Stimulated activated naive B cell treated with anti-CD40 and anti-IgM and Interleukin-4, amounts not matched to agents 10 μg/mL and 1 μg/mL and 100 μg/mL, for 72 hours (primary cell): ENCODE measurements around the gene SLC1A2.

ENCODE experiments used
- ATAC-seq, 2 donors: fragments of 150-1000 bp; cut with Tn5 transposase; replicated peaks; 2 replicates each; pipeline ENCODE4 v1.10.0; 2021; ENCODE audit warnings: moderate library complexity in 1 of 2
- DNase-seq: peaks from one replicate; pipeline ENCODE4 v3.0.0; 2021
- H3K27ac Mint-ChIP-seq: one replicate; pipeline ENCODE4 v1.8.0; 2022; ENCODE audit warnings: mild to moderate bottlenecking, mixed read lengths
- H3K27me3 Mint-ChIP-seq, 2 donors: one replicate each; pipeline ENCODE4 v1.8.0; 2022; ENCODE audit warnings: mixed read lengths in 2 of 2
- H3K36me3 Mint-ChIP-seq, 2 donors: one replicate each; pipeline ENCODE4 v1.8.0; 2022; ENCODE audit warnings: mixed read lengths in 2 of 2, mild to moderate bottlenecking in 1 of 2
- H3K4me1 Mint-ChIP-seq, 2 donors: one replicate each; pipeline ENCODE4 v1.8.0; 2022; ENCODE audit warnings: mixed read lengths in 2 of 2, mild to moderate bottlenecking in 1 of 2
- H3K4me3 Mint-ChIP-seq, 2 donors: one replicate each; pipeline ENCODE4 v1.8.0; 2022; ENCODE audit warnings: mild to moderate bottlenecking in 2 of 2, mixed read lengths in 2 of 2, moderate library complexity in 1 of 2
- H3K9me3 Mint-ChIP-seq, 2 donors: one replicate each; pipeline ENCODE4 v1.8.0; 2022; ENCODE audit warnings: mixed read lengths in 2 of 2, mild to moderate bottlenecking in 1 of 2

The SLC1A2 gene

DNA sequence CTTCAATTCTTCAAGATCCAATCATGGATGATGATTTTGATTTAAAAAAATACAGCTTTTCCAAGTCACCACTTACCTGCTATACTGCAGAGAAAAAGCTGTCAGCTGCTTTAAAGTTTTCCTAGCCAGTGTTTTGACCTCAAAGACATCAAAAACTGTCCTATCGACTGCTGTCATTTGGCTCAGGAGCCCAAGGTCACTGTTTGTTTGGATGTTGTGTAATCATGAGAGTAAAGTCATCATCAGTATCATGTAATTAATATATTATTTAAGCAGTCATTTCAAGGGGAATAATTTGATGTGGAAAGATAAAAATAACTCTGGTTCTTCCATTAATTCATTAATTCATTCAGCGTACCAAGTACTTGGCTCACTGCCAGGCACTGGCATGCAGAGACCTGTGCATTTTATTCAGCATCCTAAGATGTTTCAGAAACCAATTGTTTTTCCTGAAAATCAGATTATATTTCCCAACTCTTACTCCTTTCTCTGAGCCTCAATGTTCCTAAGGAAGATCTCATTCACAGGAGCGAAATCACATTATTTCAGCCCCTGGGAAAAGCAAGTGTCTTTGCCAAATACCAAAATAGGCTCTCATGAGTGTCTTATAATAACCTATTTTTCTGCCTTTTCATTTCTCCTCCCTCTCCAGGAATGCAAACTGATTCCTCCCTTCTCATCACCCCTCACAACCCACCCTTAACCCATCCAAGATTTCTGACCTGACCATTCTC, 59.9 kb downstream of the SLC1A2 start:
- Mint-ChIP-seq H3K9me3 (no peaks in the 10 kb centered on the region), H3K27me3 (peaks cover 0 to 4% of the 10 kb centered on the region in 2 donors), H3K4me3 (no peak overlapping the region), H3K36me3 (no peaks in the 10 kb centered on the region), H3K4me1 (peaks cover 4 to 5% of the 10 kb centered on the region in 2 donors), H3K27ac (no peak overlapping the region)
- no peak for DNase-seq
- ATAC-seq = no peak

DNA sequence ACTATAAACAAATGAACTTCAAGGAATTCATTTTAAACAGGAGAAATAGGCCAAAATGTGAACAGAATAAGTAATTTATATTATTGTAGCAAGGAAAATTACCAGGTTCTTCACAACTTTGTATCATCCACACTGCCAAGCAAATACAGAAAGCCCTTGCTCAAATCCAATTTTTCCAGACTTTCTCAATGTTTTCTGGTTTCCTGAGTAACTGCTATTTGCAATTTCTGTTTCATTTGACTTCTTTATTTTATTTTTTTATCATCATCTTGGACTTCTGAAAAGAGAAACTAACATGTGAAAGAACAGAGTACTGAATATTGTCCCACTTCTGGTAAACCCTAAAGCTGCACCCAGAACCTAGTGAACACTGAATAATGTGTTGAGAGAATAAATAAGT, 61.0 kb downstream of the SLC1A2 start:
- peaks cover 0 to 2% of the 10 kb centered on the region in 2 donors for H3K4me1 Mint-ChIP-seq
- DNase-seq (no peak), ATAC-seq (no peak)
- no peak overlapping the region for H3K4me3 Mint-ChIP-seq
- no peaks in the 10 kb centered on the region for H3K36me3 Mint-ChIP-seq
- no peak overlapping the region for H3K27ac Mint-ChIP-seq
- peaks cover 0 to 4% of the 10 kb centered on the region in 2 donors for H3K27me3 Mint-ChIP-seq
- H3K9me3 Mint-ChIP-seq = no peaks in the 10 kb centered on the region

DNA sequence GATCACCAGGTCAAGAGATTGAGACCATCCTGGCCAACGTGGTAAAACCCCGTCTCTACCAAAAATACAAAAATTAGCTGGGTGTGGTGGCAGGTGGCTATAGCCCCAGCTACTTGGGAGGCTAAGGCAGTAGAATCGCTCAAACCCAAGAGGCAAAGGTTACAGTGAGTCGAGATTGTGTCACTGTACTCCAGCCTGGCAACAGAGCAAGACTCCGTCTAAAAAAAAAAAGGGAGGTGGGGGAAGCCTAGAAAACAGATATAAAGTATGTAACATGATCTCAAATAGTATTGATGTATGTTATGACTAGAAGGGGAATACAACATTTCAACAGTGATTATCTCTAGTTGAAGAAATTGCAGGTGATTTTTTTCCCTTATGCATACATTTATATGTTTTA, 61.4 kb downstream of the SLC1A2 start:
- no peaks in the 10 kb centered on the region for H3K9me3 Mint-ChIP-seq
- ATAC-seq (no peak), DNase-seq (no peak)
- H3K4me3 Mint-ChIP-seq = no peak overlapping the region
- H3K27me3 Mint-ChIP-seq = peaks cover 0 to 2% of the 10 kb centered on the region in 2 donors
- H3K27ac Mint-ChIP-seq = no peak overlapping the region
- H3K4me1 Mint-ChIP-seq = peaks cover 0 to 2% of the 10 kb centered on the region in 2 donors
- H3K36me3 Mint-ChIP-seq = no peaks in the 10 kb centered on the region

- no peak overlapping the region for H3K27ac Mint-ChIP-seq
- no peak overlapping the region for H3K4me3 Mint-ChIP-seq
- DNase-seq = no peak
- no peak for ATAC-seq
- H3K36me3 Mint-ChIP-seq = no peaks in the 10 kb centered on the region
- H3K4me1 Mint-ChIP-seq = peaks cover 0 to 2% of the 10 kb centered on the region in 2 donors
- H3K9me3 Mint-ChIP-seq = no peaks in the 10 kb centered on the region
- H3K27me3 Mint-ChIP-seq = no peaks in the 10 kb centered on the region
These were observed 64.1 kb downstream of the SLC1A2 start for GRCh38 chr11:35355102-35355749.

DNA sequence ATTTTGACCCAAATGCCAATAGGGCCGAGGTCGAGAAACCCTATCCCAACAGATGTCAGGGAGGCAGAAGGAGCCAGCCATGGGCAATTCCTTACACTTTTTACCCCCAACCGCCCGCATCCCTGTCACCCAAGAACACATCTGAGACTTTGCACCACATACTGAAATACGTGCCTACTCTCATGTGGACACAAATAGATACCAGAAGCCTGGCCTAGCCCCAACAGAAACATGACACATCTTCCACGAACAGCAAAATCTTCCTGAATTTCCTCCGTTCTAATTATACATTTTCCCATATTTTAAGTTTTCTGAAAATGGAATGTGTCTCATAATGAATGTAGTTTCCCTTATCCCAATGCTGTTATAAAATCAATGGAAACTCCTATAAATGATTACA, 64.7 kb downstream of the SLC1A2 start:
- no peak for ATAC-seq
- Mint-ChIP-seq H3K36me3 (no peaks in the 10 kb centered on the region), H3K27ac (no peak overlapping the region), H3K4me1 (peaks cover 0 to 2% of the 10 kb centered on the region in 2 donors), H3K9me3 (no peaks in the 10 kb centered on the region), H3K4me3 (no peak overlapping the region), H3K27me3 (no peaks in the 10 kb centered on the region)
- DNase-seq = no peak

- ATAC-seq (no peak), DNase-seq (no peak)
- Mint-ChIP-seq H3K36me3 (no peaks in the 10 kb centered on the region), H3K4me1 (peaks cover 0 to 5% of the 10 kb centered on the region in 2 donors), H3K27ac (no peak overlapping the region), H3K27me3 (no peaks in the 10 kb centered on the region), H3K4me3 (no peak overlapping the region), H3K9me3 (no peaks in the 10 kb centered on the region)
These were observed 67.1 kb downstream of the SLC1A2 start for GRCh38 chr11:35352077-35352888.

DNA sequence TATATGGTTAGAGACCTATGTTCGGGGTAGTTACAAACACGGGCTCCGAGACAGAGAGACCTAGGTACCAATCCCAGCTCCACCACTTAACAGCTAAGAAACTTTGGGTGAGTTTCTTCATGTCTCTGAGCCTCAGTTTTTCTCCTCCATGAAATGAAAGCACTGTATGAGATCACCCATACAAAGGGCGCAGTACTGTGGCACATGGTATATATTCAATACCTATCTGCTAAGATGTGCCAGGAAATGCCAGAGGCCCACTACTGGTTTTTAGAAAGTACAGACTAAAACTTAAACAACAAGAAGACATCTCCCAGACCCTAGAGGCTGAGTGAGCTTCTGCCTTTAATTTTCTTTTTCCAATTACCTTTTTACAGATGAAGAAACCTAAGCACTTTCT, 69.5 kb downstream of the SLC1A2 start:
- H3K4me1 Mint-ChIP-seq = peaks cover 7 to 10% of the 10 kb centered on the region in 2 donors
- H3K4me3 Mint-ChIP-seq = no peak overlapping the region
- DNase-seq (no peak), ATAC-seq (no peak)
- peaks cover 3 to 4% of the 10 kb centered on the region in 2 donors for H3K36me3 Mint-ChIP-seq
- H3K27ac Mint-ChIP-seq = no peak overlapping the region
- H3K27me3 Mint-ChIP-seq = peaks cover 3 to 9% of the 10 kb centered on the region in 2 donors
- H3K9me3 Mint-ChIP-seq = peaks cover 4 to 5% of the 10 kb centered on the region in 2 donors

- no peak overlapping the region for H3K27ac Mint-ChIP-seq
These were observed 70.3 kb downstream of the SLC1A2 start for GRCh38 chr11:35348898-35349687.

GRCh38 chr11:35347921-35348331, 71.4 kb downstream of the SLC1A2 start:
- Mint-ChIP-seq H3K36me3 (peaks cover 3 to 4% of the 10 kb centered on the region in 2 donors), H3K9me3 (peaks cover 4 to 5% of the 10 kb centered on the region in 2 donors), H3K4me1 (peaks cover 19 to 24% of the 10 kb centered on the region in 2 donors), H3K27me3 (peaks cover 3 to 9% of the 10 kb centered on the region in 2 donors), H3K4me3 (no peak overlapping the region), H3K27ac (no peak overlapping the region)
- no peak for DNase-seq
- no peak for ATAC-seq

More at GRCh38 chr11:35348898-35349687, 70.3 kb downstream of the SLC1A2 start:
- no peak overlapping the region for H3K4me3 Mint-ChIP-seq
- DNase-seq (no peak), ATAC-seq (no peak)
- peaks cover 3 to 9% of the 10 kb centered on the region in 2 donors for H3K27me3 Mint-ChIP-seq
- H3K4me1 Mint-ChIP-seq = peaks cover 11 to 13% of the 10 kb centered on the region in 2 donors
- peaks cover 3 to 4% of the 10 kb centered on the region in 2 donors for H3K36me3 Mint-ChIP-seq
- peaks cover 4 to 5% of the 10 kb centered on the region in 2 donors for H3K9me3 Mint-ChIP-seq

- no peak for ATAC-seq
- Mint-ChIP-seq H3K4me1 (peaks cover 22 to 29% of the 10 kb centered on the region in 2 donors), H3K9me3 (peaks cover 4 to 5% of the 10 kb centered on the region in 2 donors), H3K27ac (no peak overlapping the region), H3K36me3 (peaks cover 3 to 4% of the 10 kb centered on the region in 2 donors), H3K4me3 (no peak overlapping the region), H3K27me3 (peaks cover 3 to 9% of the 10 kb centered on the region in 2 donors)
- no peak for DNase-seq
These were observed 72.0 kb downstream of the SLC1A2 start for GRCh38 chr11:35347173-35347878.

- no peak overlapping the region for H3K27ac Mint-ChIP-seq
- H3K4me1 Mint-ChIP-seq = peaks cover 22 to 29% of the 10 kb centered on the region in 2 donors
- ATAC-seq = no peak
These were observed 72.7 kb downstream of the SLC1A2 start for GRCh38 chr11:35346472-35347156.

DNA sequence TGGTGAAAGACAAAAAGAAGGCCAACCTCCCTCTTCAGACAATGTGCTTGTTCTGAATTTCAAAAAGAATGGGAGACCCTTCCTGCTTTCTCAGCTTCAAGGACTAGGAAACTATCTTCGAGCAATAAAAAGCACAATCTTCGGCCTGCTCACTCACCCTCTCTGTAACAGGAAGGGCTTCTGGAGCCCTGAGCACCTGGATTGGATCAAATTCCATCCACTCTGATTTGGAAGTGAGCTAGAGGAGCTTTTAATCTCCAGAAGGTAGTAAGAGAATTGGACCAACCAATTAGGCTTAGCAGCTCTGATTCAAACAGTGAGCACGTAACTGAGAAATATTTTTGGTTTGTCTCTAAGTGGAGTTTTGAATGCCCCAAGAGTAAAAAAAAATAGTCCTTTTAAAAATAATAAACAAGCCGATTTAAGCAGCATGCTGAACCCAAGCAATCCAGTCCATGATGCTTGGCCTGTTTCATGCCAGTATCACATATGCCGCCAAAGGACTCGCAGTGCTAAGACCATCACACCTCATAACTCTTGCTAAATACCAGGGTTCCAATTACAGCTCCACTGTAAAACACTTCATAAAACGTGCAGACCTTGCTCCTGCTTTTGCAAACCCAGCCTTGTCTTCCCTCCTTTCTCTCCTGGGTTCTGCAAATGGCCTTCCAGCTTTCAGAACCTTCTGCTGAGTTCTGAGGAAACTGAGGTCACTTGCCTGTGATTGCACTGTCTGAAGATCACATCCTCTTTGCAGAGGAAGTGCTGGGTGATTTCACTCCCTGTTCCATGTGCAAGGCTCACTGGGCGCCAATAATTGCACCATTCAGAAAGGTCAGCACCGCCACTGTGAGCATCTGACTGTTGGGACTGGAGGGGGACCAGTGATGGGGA, 74.4 kb downstream of the SLC1A2 start:
- peak; percentile 62 to 72 for ATAC-seq
- peaks cover 4 to 5% of the 10 kb centered on the region in 2 donors for H3K9me3 Mint-ChIP-seq
- peaks cover 3 to 4% of the 10 kb centered on the region in 2 donors for H3K36me3 Mint-ChIP-seq
- peak overlapping the region in 1 of 2 donors; percentile 46 for H3K4me3 Mint-ChIP-seq
- peak overlapping the region; percentile 32 for H3K27ac Mint-ChIP-seq
- H3K4me1 Mint-ChIP-seq = peaks cover 22 to 29% of the 10 kb centered on the region in 2 donors
- peaks cover 3 to 9% of the 10 kb centered on the region in 2 donors for H3K27me3 Mint-ChIP-seq
- DNase-seq = peak; percentile 31

More at GRCh38 chr11:35346472-35347156, 72.7 kb downstream of the SLC1A2 start:
- peaks cover 3 to 9% of the 10 kb centered on the region in 2 donors for H3K27me3 Mint-ChIP-seq
- peaks cover 4 to 5% of the 10 kb centered on the region in 2 donors for H3K9me3 Mint-ChIP-seq
- DNase-seq = no peak
- no peak overlapping the region for H3K4me3 Mint-ChIP-seq
- H3K36me3 Mint-ChIP-seq = peaks cover 3 to 4% of the 10 kb centered on the region in 2 donors
